Tibial nerve (tissue), 4 donors: ENCODE data around the gene NUBP2. TPM values are rescaled to one million over a fixed set of nuclear protein-coding genes. Genes with fewer than 3 reads are reported as not detected.
A peak's percentile ranks its signal among the peaks of the same experiment; 100 is the strongest.

Source experiments
- DNase-seq, 2 donors: peaks; one replicate each; pipeline ENCODE4 v3.0.0-alpha.2; 2019; ENCODE audit warnings: low spot score in 2 of 2
- H3K27ac ChIP-seq, 4 donors: fragments of 200-600 bp; sonication (generic) in 3 of 4; one replicate each; pipeline ENCODE4 v1.5.1; 2017 to 2019; ENCODE audit warnings: mild to moderate bottlenecking in 1 of 4
- H3K27me3 ChIP-seq, 2 donors: fragments of 200-600 bp; sonication (generic) in 1 of 2; one replicate each; pipeline versions ENCODE4 v1.5.1 to v1.6.0; 2017 to 2019
- H3K36me3 ChIP-seq, 3 donors: fragments of 200-600 bp; sonication (generic); one replicate each; pipeline ENCODE4 v1.5.1; 2018 to 2019
- H3K4me1 ChIP-seq, 4 donors: fragments of 200-600 bp; sonication (generic) in 3 of 4; one replicate each; pipeline ENCODE4 v1.5.1; 2017 to 2019
- H3K4me3 ChIP-seq, 4 donors: fragments of 200-600 bp; sonication (generic) in 3 of 4; one replicate each; pipeline ENCODE4 v1.5.1; 2017 to 2019; ENCODE audit warnings: mild to moderate bottlenecking in 1 of 4, moderate library complexity in 1 of 4
- H3K9me3 ChIP-seq, 4 donors: fragments of 200-600 bp; sonication (generic) in 3 of 4; one replicate each; pipeline ENCODE4 v1.5.1; 2017 to 2019
- EP300 ChIP-seq, 2 donors: sonication (generic); formaldehyde crosslinking; IDR thresholded peaks; one replicate each; pipeline ENCODE4 v1.6.1; 2017; ENCODE audit warnings: antibody characterized with exemption in 2 of 2, mild to moderate bottlenecking in 1 of 2
- POLR2A ChIP-seq, 2 donors: fragments of 450-650 bp; IDR thresholded peaks; one replicate each; pipeline ENCODE4 v1.6.1; 2017; ENCODE audit warnings: antibody characterized with exemption in 2 of 2, mild to moderate bottlenecking in 2 of 2, moderate library complexity in 2 of 2
- WGBS, 2 donors: methylation state at CpG; one replicate each; pipeline ENCODE4 v1.1.5; 2018; 5-methylcytosine and 5-hydroxymethylcytosine counted together
- total RNA-seq, 4 donors: library from RNA; depleted of rRNA; stranded (reverse); fragments of >200 nt; gene quantifications; one replicate each; pipeline ENCODE4 v1.1.0, GENCODE V29; 2016
- TF ChIP-seq, protein P1 (sequence below), 5 experiments: fragments of 200-600 bp in 3 of 5; fragments of 450-650 bp in 2 of 5; sonication (generic) in 3 of 5; IDR thresholded peaks; one replicate each; pipeline ENCODE4 v1.5.1; 2016 to 2019; ENCODE audit warnings: antibody characterized with exemption in 5 of 5, mild to moderate bottlenecking in 3 of 5, moderate library complexity in 2 of 5

NUBP2 gene
- total RNA-seq, 4 donors from 2014 or later = 73.5 to 93.9 (median 87.4) TPM

DNA sequence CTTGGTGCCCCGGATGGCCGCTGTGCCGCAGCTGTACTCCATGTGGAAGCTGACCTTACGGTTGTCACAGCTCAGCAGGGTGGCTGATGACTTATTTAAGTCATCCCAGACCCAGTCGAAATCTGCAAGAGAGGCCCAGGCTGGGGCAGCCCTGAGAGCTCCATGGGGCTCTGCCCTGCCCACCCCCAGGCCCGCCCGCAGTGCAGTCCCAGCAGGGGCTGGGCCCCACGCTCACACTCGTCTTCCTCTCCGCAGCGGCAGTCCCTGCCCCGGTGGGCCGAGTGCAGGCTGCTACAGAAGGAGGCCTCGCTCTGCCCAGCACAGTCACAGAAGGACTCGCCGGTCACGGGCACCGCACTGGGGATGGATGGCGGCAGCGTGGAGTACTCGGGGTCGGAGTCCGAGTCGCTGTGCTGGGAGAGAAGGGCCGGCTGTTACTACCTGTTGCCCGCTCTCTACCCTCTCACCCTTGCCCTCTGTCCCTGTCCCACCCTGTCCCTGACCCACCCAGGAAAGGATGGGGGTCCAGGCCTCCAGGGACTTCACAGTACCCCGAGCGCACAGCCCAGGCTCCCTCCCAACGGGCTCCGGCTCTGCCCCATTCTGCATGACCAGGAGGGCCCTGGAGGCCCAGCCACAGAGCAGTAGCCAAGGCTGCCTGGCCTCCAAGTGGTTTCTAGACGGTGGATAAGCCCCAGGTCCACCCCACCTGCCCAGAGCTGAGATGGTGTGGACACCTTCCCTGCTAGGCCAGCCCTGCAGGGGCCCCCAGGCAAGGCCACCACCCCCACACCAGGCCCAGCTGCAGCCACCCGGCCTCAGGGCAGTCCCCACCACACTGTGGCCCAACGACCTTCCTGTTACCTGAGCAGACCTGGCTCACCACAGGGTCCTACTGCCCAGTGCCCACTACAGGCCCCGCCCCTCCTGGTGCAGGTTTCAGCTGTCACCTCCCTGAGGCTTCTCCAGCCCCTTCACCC, 4.3 kb upstream of the NUBP2 start:
- Histone ChIP-seq H3K27me3 (no peaks in the 10 kb centered on the region), H3K27ac (no peak overlapping the region), H3K36me3 (peaks cover 0 to 64% (median 0%) of the 10 kb centered on the region in 3 donors), H3K4me1 (peaks cover 0 to 58% (median 23%) of the 10 kb centered on the region in 4 donors), H3K9me3 (no peaks in the 10 kb centered on the region), H3K4me3 (no peak overlapping the region)
- DNase-seq = no peak
- WGBS, 2 donors = 76 to 82% methylated on average over 26 to 34 of the region's 34 CpGs
- TF ChIP-seq POLR2A (IDR thresholded peaks at IDR 0.05) = no peak
- no peak for TF ChIP-seq EP300 (IDR thresholded peaks at IDR 0.05)
- TF ChIP-seq, protein P1, sequence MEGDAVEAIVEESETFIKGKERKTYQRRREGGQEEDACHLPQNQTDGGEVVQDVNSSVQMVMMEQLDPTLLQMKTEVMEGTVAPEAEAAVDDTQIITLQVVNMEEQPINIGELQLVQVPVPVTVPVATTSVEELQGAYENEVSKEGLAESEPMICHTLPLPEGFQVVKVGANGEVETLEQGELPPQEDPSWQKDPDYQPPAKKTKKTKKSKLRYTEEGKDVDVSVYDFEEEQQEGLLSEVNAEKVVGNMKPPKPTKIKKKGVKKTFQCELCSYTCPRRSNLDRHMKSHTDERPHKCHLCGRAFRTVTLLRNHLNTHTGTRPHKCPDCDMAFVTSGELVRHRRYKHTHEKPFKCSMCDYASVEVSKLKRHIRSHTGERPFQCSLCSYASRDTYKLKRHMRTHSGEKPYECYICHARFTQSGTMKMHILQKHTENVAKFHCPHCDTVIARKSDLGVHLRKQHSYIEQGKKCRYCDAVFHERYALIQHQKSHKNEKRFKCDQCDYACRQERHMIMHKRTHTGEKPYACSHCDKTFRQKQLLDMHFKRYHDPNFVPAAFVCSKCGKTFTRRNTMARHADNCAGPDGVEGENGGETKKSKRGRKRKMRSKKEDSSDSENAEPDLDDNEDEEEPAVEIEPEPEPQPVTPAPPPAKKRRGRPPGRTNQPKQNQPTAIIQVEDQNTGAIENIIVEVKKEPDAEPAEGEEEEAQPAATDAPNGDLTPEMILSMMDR (IDR thresholded peaks at IDR 0.05) = no peak

DNA sequence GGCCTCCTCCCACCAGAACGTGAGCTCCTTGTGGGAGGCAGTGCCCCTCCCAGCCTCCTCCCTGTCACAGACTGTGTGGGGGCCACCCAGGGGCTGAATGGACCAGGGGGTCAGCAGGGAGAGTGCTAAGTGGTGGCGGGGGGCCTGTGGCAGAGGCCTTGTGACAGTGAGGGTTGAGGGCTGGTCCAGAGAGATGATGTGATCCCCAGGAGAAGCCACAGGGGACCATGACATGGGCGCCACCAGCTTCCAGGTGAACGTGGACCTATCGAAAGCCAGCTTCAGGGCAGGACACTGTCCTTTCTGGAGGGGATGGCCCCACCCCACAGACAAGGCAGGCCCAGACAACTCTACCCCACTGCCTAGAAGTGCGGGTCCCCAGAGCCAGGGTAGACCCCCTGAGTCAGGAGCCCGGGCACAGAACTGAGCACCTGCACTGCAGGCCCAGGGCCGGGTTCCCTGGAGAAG, 3.5 kb upstream of the NUBP2 start:
- Histone ChIP-seq H3K27me3 (no peaks in the 10 kb centered on the region), H3K27ac (no peak overlapping the region)
- no peak for DNase-seq

GRCh38 chr16:1779741-1780676, 2.8 kb upstream of the NUBP2 start:
- no peaks in the 10 kb centered on the region for H3K27me3 ChIP-seq
- 67 to 74% methylated on average over 16 to 25 of the region's 27 CpGs for WGBS, 2 donors
- no peaks in the 10 kb centered on the region for H3K9me3 ChIP-seq
- no peak overlapping the region for H3K4me3 ChIP-seq
- TF ChIP-seq POLR2A (IDR thresholded peaks at IDR 0.05) (no peak), EP300 (IDR thresholded peaks at IDR 0.05) (no peak)
- TF ChIP-seq, protein P1 (IDR thresholded peaks at IDR 0.05) = no peak
- no peak overlapping the region for H3K27ac ChIP-seq
- H3K36me3 ChIP-seq = peaks cover 0 to 62% (median 0%) of the 10 kb centered on the region in 3 donors
- peaks cover 0 to 58% (median 22%) of the 10 kb centered on the region in 4 donors for H3K4me1 ChIP-seq
- no peak for DNase-seq

More for the DNA sequence above, 3.5 kb upstream of the NUBP2 start:
- no peak for TF ChIP-seq POLR2A (IDR thresholded peaks at IDR 0.05)
- TF ChIP-seq EP300 (IDR thresholded peaks at IDR 0.05) = no peak
- 74 to 77% methylated on average over 6 to 8 of the region's 8 CpGs for WGBS, 2 donors
- H3K36me3 ChIP-seq = peaks cover 0 to 64% (median 0%) of the 10 kb centered on the region in 3 donors
- H3K4me1 ChIP-seq = peaks cover 0 to 58% (median 24%) of the 10 kb centered on the region in 4 donors
- no peaks in the 10 kb centered on the region for H3K9me3 ChIP-seq
- no peak overlapping the region for H3K4me3 ChIP-seq

GRCh38 chr16:1780677-1781072, 2.1 kb upstream of the NUBP2 start:
- no peak for DNase-seq
- Histone ChIP-seq H3K4me3 (peak overlapping the region in 1 of 4 donors; percentile 93), H3K27ac (no peak overlapping the region), H3K9me3 (no peaks in the 10 kb centered on the region), H3K4me1 (peaks cover 0 to 61% (median 27%) of the 10 kb centered on the region in 4 donors), H3K36me3 (peaks cover 0 to 62% (median 0%) of the 10 kb centered on the region in 3 donors), H3K27me3 (no peaks in the 10 kb centered on the region)
- TF ChIP-seq POLR2A (IDR thresholded peaks at IDR 0.05) (no peak), EP300 (IDR thresholded peaks at IDR 0.05) (no peak)
- TF ChIP-seq, protein P1 (IDR thresholded peaks at IDR 0.05) = no peak
- 76 to 77% methylated on average over 6 of the region's 6 CpGs for WGBS, 2 donors

DNA sequence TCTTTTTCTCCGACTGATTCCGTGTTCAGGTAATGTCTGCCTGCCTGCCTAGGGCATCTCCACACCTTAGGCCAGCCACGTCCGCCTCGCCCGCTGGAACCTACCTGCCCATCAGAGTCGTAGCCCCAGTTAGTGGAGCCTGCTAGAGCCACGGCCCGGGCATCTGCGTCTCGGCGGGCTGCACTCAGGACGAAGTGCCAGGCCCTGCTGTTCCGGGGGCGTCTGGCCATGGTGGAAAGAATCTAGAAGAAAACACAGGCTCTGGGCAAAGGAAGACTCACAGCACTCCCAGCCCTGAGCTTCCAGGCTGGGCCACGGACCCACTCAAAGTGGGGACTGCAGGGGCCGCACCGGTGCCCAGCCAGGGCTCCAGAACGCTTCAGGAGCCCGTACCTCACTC, 1.5 kb upstream of the NUBP2 start:
- TF ChIP-seq, protein P1 (IDR thresholded peaks at IDR 0.05) = no peak
- no peak for TF ChIP-seq POLR2A (IDR thresholded peaks at IDR 0.05)
- TF ChIP-seq EP300 (IDR thresholded peaks at IDR 0.05) = no peak
- no peak for DNase-seq
- Histone ChIP-seq H3K4me3 (peak overlapping the region; percentile 80 to 93 (median 88)), H3K27me3 (no peaks in the 10 kb centered on the region), H3K27ac (peak overlapping the region in 3 of 4 donors; percentile 83 to 91 (median 88)), H3K36me3 (peaks cover 0 to 62% (median 0%) of the 10 kb centered on the region in 3 donors), H3K4me1 (peaks cover 0 to 61% (median 27%) of the 10 kb centered on the region in 4 donors), H3K9me3 (no peaks in the 10 kb centered on the region)
- WGBS, 2 donors = 67 to 72% methylated on average over 16 to 20 of the region's 20 CpGs
